GM13976 (cell line): ENCODE measurements around the gene C11orf58.
A peak's percentile ranks its signal among the peaks of the same experiment; 100 is the strongest.

Experiments used
- DNase-seq: peaks from one replicate; pipeline ENCODE4 v3.0.0; 2012; ENCODE audit warnings: low spot score
- in situ Hi-C: fragments of 300-500 bp; cut with MboI; formaldehyde crosslinking; loops from one replicate; pipeline ENCODE4 v1.12.0; 2022; ENCODE audit warnings: low sequenced_read_pairs, mixed read lengths, inconsistent platforms; ENCODE audit not compliant: unreplicated experiment
- TF ChIP-seq, protein P1 (sequence below): IDR thresholded peaks from 2 replicates; pipeline ENCODE4 v1.5.1; 2012; ENCODE audit warnings: borderline replicate concordance, mild to moderate bottlenecking; ENCODE audit not compliant: insufficient read depth; ENCODE audit errors: extremely low read depth, missing control alignments, control extremely low read depth

The C11orf58 gene

GRCh38 chr11:16783321-16783801 is 44.9 kb downstream of the C11orf58 start:
- DNase-seq = no peak
- in situ Hi-C loops = loop anchor here (10.0 kb wide), 1 partner anchor 281 kb away; no protein-coding TSS in a partner anchor
- TF ChIP-seq, protein P1, sequence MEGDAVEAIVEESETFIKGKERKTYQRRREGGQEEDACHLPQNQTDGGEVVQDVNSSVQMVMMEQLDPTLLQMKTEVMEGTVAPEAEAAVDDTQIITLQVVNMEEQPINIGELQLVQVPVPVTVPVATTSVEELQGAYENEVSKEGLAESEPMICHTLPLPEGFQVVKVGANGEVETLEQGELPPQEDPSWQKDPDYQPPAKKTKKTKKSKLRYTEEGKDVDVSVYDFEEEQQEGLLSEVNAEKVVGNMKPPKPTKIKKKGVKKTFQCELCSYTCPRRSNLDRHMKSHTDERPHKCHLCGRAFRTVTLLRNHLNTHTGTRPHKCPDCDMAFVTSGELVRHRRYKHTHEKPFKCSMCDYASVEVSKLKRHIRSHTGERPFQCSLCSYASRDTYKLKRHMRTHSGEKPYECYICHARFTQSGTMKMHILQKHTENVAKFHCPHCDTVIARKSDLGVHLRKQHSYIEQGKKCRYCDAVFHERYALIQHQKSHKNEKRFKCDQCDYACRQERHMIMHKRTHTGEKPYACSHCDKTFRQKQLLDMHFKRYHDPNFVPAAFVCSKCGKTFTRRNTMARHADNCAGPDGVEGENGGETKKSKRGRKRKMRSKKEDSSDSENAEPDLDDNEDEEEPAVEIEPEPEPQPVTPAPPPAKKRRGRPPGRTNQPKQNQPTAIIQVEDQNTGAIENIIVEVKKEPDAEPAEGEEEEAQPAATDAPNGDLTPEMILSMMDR = no peak

DNA sequence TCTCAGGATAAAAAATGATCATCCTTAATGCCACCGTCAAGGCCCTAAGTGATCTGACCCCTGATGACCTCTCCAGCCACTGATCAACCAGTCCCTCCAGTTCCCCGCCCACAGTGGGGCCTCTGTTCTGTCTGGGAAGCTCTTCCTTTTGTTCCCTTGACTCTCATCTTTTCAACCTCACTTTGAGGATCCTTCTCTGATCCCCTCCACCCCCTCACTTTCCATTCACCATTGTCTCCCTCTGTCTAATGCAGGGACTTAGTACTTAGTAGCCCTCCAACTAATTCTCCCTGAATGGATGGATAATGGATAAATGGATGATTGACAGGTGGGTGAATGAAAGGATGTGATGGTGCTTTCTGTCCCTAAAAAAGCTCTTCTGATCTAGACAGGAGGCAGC is 45.6 kb downstream of the C11orf58 start:
- TF ChIP-seq, protein P1 = no peak
- in situ Hi-C loops = loop anchor here (10.0 kb wide), 1 partner anchor 281 kb away; no protein-coding TSS in a partner anchor
- no peak for DNase-seq

DNA sequence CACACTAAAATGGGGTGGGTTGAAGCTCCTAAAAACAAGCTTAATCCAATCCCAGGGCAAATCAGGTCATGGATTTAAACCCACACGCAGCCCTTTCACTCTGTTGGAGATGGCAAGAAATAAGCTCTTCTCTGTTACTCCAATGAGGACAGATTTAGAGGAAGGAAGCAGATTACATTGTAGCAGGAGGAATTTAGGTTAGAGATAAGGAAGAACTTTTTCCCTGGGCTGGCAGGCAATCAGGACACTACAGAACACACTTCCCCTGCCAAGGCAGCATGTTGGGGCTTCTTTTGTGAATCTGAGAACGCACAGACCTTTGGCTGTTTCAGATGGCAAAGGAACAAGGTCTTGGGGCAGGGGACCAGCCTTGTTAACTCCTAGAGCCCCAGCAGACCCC is 46.2 kb downstream of the C11orf58 start:
- in situ Hi-C loops = loop anchor here (10.0 kb wide), 1 partner anchor 280 kb away; no protein-coding TSS in a partner anchor
- no peak for DNase-seq
- TF ChIP-seq, protein P1 = no peak

- TF ChIP-seq, protein P1 = peak; percentile 86
- in situ Hi-C loops = loop anchor here (10.0 kb wide), 1 partner anchor 279 kb away; no protein-coding TSS in a partner anchor
- DNase-seq = peak; percentile 84
Measured at GRCh38 chr11:16785520-16786128, 47.2 kb downstream of the C11orf58 start.

DNA sequence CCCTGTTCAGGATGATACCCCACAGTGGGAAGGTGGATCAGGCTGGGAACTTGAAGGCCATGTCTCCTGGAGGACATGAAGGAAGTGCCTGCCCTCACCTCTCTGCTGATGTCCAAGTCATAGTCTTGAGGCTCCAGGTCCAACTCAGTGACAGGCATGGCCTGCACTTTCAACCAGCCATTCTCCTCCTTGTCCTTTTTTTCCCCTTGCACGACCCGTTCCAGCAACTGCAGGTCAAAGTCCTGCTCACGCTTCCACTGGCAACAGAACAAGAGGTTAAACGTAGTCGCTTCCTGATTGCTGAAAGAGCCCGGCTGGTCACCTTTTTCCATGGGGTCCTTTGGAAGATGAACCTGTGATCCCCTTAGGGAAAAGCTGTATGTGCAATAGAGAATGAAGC is 47.7 kb downstream of the C11orf58 start:
- TF ChIP-seq, protein P1 = no peak
- no peak for DNase-seq
- in situ Hi-C loops = loop anchor here (10.0 kb wide), 1 partner anchor 279 kb away; no protein-coding TSS in a partner anchor

DNA sequence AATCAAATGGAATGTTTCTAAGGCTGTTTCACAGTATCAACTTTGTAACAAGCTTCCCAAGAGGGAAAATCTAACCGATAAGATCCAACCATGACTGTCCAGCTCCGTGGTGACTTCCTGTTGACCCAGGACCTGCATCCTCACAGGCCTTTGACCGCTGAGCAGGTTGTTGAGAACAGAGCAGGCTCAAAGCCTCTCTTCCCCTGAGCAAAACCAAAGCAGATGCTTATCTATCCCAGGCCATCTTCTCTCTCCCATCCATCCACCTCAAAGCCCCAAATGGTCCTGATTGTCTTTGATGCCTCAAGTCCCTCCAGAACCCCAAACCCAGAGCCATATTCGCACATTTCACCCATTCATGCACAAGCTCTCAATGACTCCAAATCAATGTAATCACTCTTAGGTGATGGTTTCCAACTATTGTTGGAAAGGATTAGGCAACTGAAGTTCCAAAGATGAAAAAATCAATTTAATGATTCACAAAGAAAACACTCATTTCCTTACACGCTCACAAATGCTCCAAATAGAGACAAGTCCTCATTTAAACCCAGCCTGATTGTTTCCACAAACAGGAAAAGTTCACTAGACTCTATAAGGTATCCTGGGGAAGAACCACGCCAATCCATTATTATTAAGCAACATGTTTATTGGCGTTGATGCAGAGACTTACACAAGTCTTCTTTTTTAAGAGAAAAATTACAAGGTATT is 48.7 kb downstream of the C11orf58 start:
- TF ChIP-seq, protein P1 = no peak
- in situ Hi-C loops = loop anchor here (10.0 kb wide), 1 partner anchor 278 kb away; no protein-coding TSS in a partner anchor
- no peak for DNase-seq
